A549 (cell line): Measurements from ENCODE around the gene NELFE. TPM values are rescaled to one million over a fixed set of nuclear protein-coding genes. Genes with fewer than 3 reads are reported as not detected.
"Not testable (repeated sequence)": the region's sequence is repeated elsewhere in the genome, so short reads cannot be mapped to it uniquely, and the experiment has no call there.

Experiments
- ATAC-seq, 2 experiments: fragments of 200-7000 bp in 1 of 2; fragments of >200 bp in 1 of 2; cut with Nextera tagmentation in 1 of 2; cut with Tn5 transposase in 1 of 2; 3 replicates each; pipeline versions ENCODE4 v1.8.0 to v1.9.1; 2018 to 2020; ENCODE audit warnings: mild to moderate bottlenecking in 1 of 2, moderate library complexity in 1 of 2
- CTCF ChIA-PET: fragments of 300-600 bp; sonication (Branson Sonifier 250); formaldehyde crosslinking; extraction: SDS; loops from one replicate; lab custom pipeline; 2021; ENCODE audit warnings: antibody characterized with exemption, inconsistent platforms; lab: Yijun Ruan, JAX
- POLR2A ChIA-PET: fragments of 350-600 bp; formaldehyde crosslinking; extraction: SDS; loops from one replicate; lab custom pipeline; 2021; ENCODE audit warnings: antibody characterized with exemption, inconsistent platforms; lab: Yijun Ruan, JAX
- DNase-seq, 2 experiments: peaks; one replicate each; pipeline versions ENCODE4 v3.0.0 to v3.0.0-alpha.2; 2011 to 2016; ENCODE audit warnings: low read depth in 1 of 2, low spot score in 1 of 2
- FAIRE-seq: peaks from 2 replicates; lab custom pipeline; 2011; peaks lifted over from hg19 to GRCh38; lab: Jason Lieb, UNC
- H3K27ac ChIP-seq, 2 experiments: fragments of >200 bp; sonication (Bioruptor Twin); formaldehyde crosslinking; 3 replicates each; pipeline ENCODE4 v1.5.1; 2016 to 2017
- H3K4me1 ChIP-seq: fragments of >200 bp; sonication (Bioruptor Twin); formaldehyde crosslinking; 3 replicates; pipeline ENCODE4 v1.6.1; 2016
- H3K4me2 ChIP-seq: fragments of >200 bp; sonication (Bioruptor Twin); formaldehyde crosslinking; 3 replicates; pipeline ENCODE4 v1.6.1; 2016
- H3K4me3 ChIP-seq: fragments of >200 bp; sonication (Bioruptor Twin); formaldehyde crosslinking; 3 replicates; pipeline ENCODE4 v1.5.1; 2016
- H3K9me3 ChIP-seq: fragments of >200 bp; sonication (Bioruptor Twin); formaldehyde crosslinking; 3 replicates; pipeline ENCODE4 v1.6.1; 2016
- BCL3 ChIP-seq: fragments of >200 bp; sonication (Bioruptor Twin); formaldehyde crosslinking; IDR thresholded peaks from 3 replicates; pipeline ENCODE4 v1.6.1; 2016
- CHD4 ChIP-seq: fragments of 200-600 bp; sonication (generic); IDR thresholded peaks from 2 replicates; pipeline ENCODE4 v1.6.1; 2016; ENCODE audit warnings: antibody characterized with exemption, mild to moderate bottlenecking, borderline replicate concordance
- ELK1 ChIP-seq: fragments of 150-350 bp; IDR thresholded peaks from 2 replicates; pipeline ENCODE4 v1.6.1; 2014; ENCODE audit warnings: low read depth, mild to moderate bottlenecking, low read length
- ESRRA ChIP-seq: fragments of 150-350 bp; IDR thresholded peaks from 2 replicates; pipeline ENCODE4 v1.6.1; 2014; ENCODE audit warnings: mild to moderate bottlenecking, low read length, borderline replicate concordance
- GATA3 ChIP-seq: IDR thresholded peaks from 2 replicates; pipeline ENCODE4 v1.6.1; 2012; ENCODE audit warnings: borderline replicate concordance
- HOXA7 ChIP-seq: fragments of 250-450 bp; sonication (Bioruptor Pico); IDR thresholded peaks from 2 replicates; pipeline ENCODE4 v1.5.0; 2020; ENCODE audit warnings: mild to moderate bottlenecking, moderate library complexity
- JUN ChIP-seq, 2 experiments: fragments of >200 bp; sonication (Bioruptor Twin); formaldehyde crosslinking; IDR thresholded peaks; 2 replicates in 1 of 2; 3 replicates in 1 of 2; pipeline ENCODE4 v1.6.1; 2016 to 2017
- JUNB ChIP-seq: fragments of >200 bp; sonication (Bioruptor Twin); formaldehyde crosslinking; IDR thresholded peaks from 2 replicates; pipeline ENCODE4 v1.6.1; 2016
- KDM1A ChIP-seq: fragments of 200-600 bp; sonication (generic); IDR thresholded peaks from 2 replicates; pipeline ENCODE4 v1.6.1; 2016; ENCODE audit warnings: low read depth, mild to moderate bottlenecking
- KDM5A ChIP-seq: fragments of 200-600 bp; sonication (generic); IDR thresholded peaks from 2 replicates; pipeline ENCODE4 v1.6.1; 2016; ENCODE audit warnings: antibody characterized with exemption, mild to moderate bottlenecking
- NPAS2 ChIP-seq: fragments of 250-450 bp; sonication (Bioruptor Pico); IDR thresholded peaks from 2 replicates; pipeline ENCODE4 v1.8.0; 2022; ENCODE audit warnings: mild to moderate bottlenecking, moderate library complexity, borderline replicate concordance
- PHF8 ChIP-seq: fragments of 200-600 bp; sonication (generic); IDR thresholded peaks from 2 replicates; pipeline ENCODE4 v1.6.1; 2016; ENCODE audit warnings: low read depth, mild to moderate bottlenecking, antibody characterized with exemption, moderate library complexity, borderline replicate concordance
- POLR2A ChIP-seq: IDR thresholded peaks from 2 replicates; pipeline ENCODE4 v1.6.1; 2012; ENCODE audit warnings: mild to moderate bottlenecking, low read length
- RCOR1 ChIP-seq: fragments of 150-350 bp; IDR thresholded peaks from 2 replicates; pipeline ENCODE4 v1.6.1; 2014; ENCODE audit warnings: antibody characterized with exemption, low read length, low read depth
- ZNF302 ChIP-seq: fragments of 250-450 bp; sonication (Bioruptor Pico); IDR thresholded peaks from 2 replicates; pipeline ENCODE4 v1.9.0; 2021; ENCODE audit warnings: inconsistent platforms, mild to moderate bottlenecking, moderate library complexity
- WGBS: methylation state at CpG from one replicate; pipeline ENCODE4 v1.1.6; 2017; ENCODE audit errors: missing lambda C conversion rate; 5-methylcytosine and 5-hydroxymethylcytosine counted together
- polyA minus RNA-seq: library from RNA; depleted of rRNA, polyadenylated mRNA; stranded (reverse); fragments of >200 nt; gene quantifications from 2 replicates; pipeline ENCODE4 v1.2.3, GENCODE V29; 2011; rRNA and poly(A)+ RNA removed
- polyA plus RNA-seq, 4 experiments: library from polyadenylated mRNA; depleted of rRNA in 3 of 4; stranded (reverse); fragments of >200 nt; fragmentation: RNase III in 1 of 4; extraction: RNeasy Plus Mini Kit Qiagen cat#74134 plus additional on column Dnase treatment in 1 of 4; gene quantifications; 2 replicates in 3 of 4; 3 replicates in 1 of 4; pipeline ENCODE4 v1.2.3, GENCODE V29; 2011 to 2017
- TF ChIP-seq, protein P1 (sequence below): IDR thresholded peaks from 2 replicates; pipeline ENCODE4 v1.6.1; 2012; ENCODE audit warnings: low read depth, borderline replicate concordance
- TF ChIP-seq, protein P2 (sequence below): IDR thresholded peaks from 2 replicates; pipeline ENCODE4 v1.6.1; 2012
- TF ChIP-seq, protein P3 (sequence below): IDR thresholded peaks from 2 replicates; pipeline ENCODE4 v1.6.1; 2012

Gene NELFE, protein sequence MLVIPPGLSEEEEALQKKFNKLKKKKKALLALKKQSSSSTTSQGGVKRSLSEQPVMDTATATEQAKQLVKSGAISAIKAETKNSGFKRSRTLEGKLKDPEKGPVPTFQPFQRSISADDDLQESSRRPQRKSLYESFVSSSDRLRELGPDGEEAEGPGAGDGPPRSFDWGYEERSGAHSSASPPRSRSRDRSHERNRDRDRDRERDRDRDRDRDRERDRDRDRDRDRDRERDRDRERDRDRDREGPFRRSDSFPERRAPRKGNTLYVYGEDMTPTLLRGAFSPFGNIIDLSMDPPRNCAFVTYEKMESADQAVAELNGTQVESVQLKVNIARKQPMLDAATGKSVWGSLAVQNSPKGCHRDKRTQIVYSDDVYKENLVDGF
- polyA plus RNA-seq (2011; rRNA removed) = 54.1 and 64.2 TPM in 2 replicates
- polyA plus RNA-seq (2012; cell fraction: cytosol; rRNA removed) = 62.4 and 70.9 TPM in 2 replicates
- polyA plus RNA-seq (2012; cell fraction: nucleus; rRNA removed) = 34.0 and 43.5 TPM in 2 replicates
- 70.6 to 73.6 TPM (median 72.4 TPM) in 3 replicates for polyA plus RNA-seq (2017; fragmentation: RNase III; extraction: RNeasy Plus Mini Kit Qiagen cat#74134 plus additional on column Dnase treatment)
- polyA minus RNA-seq = 37.4 and 43.2 TPM in 2 replicates

DNA sequence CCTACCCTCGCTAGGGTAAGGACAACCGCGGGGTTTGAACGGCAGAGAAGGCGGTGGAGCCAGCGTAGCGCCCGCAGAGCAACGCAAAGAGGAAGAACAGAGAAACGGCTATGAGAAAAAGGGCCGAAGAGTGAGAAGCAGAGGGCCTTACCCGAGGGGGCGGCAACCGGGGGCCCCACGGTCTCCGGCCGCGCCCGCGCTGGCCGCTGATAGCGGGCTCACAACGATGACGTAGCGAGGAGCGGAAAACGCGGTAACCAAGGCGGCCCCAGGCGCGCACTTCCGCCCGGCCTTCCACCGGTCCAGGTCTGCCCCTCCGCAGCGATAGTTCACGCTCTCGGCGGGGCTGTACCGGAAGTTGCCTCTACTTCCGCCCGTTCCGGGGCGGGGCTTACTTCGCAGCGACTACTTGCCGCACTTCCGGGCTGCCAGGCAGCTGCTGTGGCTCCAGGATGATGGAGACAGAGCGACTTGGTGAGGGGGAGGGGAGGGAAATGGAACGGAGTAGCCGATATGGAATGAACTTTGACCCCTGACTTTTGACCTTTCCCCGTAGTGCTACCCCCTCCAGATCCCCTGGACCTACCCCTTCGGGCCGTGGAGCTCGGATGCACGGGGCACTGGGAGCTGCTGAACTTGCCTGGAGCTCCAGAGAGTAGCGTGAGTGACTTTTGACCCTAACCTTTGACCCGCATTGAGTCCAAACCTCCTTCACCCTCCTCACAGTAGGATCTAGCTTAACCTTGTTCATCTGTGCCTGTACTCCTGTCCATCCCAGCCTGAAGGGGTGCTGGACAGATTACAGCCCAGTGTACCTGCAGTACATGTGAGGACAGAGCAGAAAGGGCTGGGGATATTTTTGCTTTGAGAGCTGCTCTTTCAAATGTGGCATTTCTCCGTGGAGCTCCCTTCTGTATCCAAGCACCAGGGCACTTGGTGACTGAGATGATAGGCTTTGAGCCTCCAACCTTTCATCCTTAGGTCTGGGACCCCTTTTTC lies at the start of gene NELFE, which contains the start of gene SKIC2:
TSS of gene NELFE (minus strand) at position 231 of the 999 bp plus-strand sequence. CDS start 525 bp downstream, outside the sequence.
TSS of gene SKIC2 (plus strand) at position 435 of the 999 bp plus-strand sequence. CDS start at position 453, 18 bp downstream.
- H3K27ac ChIP-seq = peak within 1 kb of the TSS; percentile 91 to 93
- DNase-seq = peak; percentile 96 to 98
- peaks cover 13% of the 10 kb centered on the region; the same call in 2 of the 3 replicates for H3K4me1 ChIP-seq
- TF ChIP-seq GATA3 (0 out of 2 replicates have a peak, but pooled peaks have one; percentile 10), CHD4 (no peak), ESRRA (no peak), JUN (IDR thresholded peaks at IDR 0.05) (peak; percentile 78 to 82; a peak in 3 of 5 replicates), PHF8 (peak; percentile 67), ZNF302 (CRISPR knock-in tag) (no peak), JUNB (no peak), NPAS2 (CRISPR knock-in tag) (no peak), HOXA7 (CRISPR knock-in tag) (no peak), KDM5A (peak; percentile 14; the same call in 1 of the 2 replicates), ELK1 (peak; percentile 65; the same call in 1 of the 2 replicates), RCOR1 (no peak), BCL3 (0 out of 3 replicates have a peak, but pooled peaks have one; percentile 29), POLR2A (peak; percentile 53), KDM1A (no peak)
- TF ChIP-seq, protein P1, sequence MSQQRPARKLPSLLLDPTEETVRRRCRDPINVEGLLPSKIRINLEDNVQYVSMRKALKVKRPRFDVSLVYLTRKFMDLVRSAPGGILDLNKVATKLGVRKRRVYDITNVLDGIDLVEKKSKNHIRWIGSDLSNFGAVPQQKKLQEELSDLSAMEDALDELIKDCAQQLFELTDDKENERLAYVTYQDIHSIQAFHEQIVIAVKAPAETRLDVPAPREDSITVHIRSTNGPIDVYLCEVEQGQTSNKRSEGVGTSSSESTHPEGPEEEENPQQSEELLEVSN = peak; percentile 71; the same call in 1 of the 2 replicates
- TF ChIP-seq, protein P2, sequence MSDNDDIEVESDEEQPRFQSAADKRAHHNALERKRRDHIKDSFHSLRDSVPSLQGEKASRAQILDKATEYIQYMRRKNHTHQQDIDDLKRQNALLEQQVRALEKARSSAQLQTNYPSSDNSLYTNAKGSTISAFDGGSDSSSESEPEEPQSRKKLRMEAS = peak; percentile 74
- TF ChIP-seq, protein P3, sequence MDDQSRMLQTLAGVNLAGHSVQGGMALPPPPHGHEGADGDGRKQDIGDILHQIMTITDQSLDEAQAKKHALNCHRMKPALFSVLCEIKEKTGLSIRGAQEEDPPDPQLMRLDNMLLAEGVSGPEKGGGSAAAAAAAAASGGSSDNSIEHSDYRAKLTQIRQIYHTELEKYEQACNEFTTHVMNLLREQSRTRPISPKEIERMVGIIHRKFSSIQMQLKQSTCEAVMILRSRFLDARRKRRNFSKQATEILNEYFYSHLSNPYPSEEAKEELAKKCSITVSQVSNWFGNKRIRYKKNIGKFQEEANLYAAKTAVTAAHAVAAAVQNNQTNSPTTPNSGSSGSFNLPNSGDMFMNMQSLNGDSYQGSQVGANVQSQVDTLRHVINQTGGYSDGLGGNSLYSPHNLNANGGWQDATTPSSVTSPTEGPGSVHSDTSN = peak; percentile 38; the same call in 1 of the 2 replicates
- FAIRE-seq = no peak
- ChIA-PET POLR2A (interaction anchor here (0.6 to 2.3 kb wide), 3 partner anchors 11 to 61 kb away, joined by 3 to 13 read pairs (median 3); partner anchors contain the start of gene DXO), CTCF (interaction anchor here (0.9 to 1.2 kb wide), 2 partner anchors 13 to 278 kb away, joined by 3 read pairs; partner anchors contain the start of gene DXO)
- ATAC-seq = peak; percentile 99 to 100
- peak within 1 kb of the TSS; percentile 90 for H3K4me2 ChIP-seq
- no peaks in the 10 kb centered on the region for H3K9me3 ChIP-seq
- peak within 1 kb of the TSS; percentile 94 for H3K4me3 ChIP-seq
- WGBS = under 1% methylated on average over 43 of the region's 59 CpGs

DNA sequence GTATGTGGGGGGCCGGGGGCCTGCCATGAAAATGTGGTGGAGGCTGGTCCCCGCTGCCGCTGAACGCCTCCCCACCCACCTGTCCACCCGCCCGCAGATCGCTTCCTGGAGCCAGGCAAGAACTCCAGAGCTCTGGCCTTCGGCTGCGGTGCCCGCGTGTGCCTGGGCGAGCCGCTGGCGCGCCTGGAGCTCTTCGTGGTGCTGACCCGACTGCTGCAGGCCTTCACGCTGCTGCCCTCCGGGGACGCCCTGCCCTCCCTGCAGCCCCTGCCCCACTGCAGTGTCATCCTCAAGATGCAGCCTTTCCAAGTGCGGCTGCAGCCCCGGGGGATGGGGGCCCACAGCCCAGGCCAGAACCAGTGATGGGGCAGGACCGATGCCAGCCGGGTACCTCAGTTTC lies 49.3 kb upstream of the NELFE start:
- H3K27ac ChIP-seq, H3K9me3 ChIP-seq, DNase-seq, FAIRE-seq, ATAC-seq, H3K4me2 ChIP-seq, H3K4me3 ChIP-seq, POLR2A ChIA-PET, H3K4me1 ChIP-seq, CTCF ChIA-PET: not testable (repeated sequence)
- no CpG with 5 or more reads among the region's 24 CpGs for WGBS

DNA sequence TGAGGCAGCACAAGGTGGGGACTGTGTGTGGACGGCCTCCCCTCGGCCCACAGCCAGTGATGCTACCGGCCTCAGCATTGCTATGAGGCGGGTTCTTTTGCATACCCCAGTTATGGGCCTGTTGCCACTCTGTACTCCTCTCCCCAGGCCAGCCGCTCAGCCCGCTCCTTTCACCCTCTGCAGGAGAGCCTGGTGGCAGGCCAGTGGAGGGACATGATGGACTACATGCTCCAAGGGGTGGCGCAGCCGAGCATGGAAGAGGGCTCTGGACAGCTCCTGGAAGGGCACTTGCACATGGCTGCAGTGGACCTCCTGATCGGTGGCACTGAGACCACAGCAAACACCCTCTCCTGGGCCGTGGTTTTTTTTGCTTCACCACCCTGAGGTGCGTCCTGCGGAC lies 48.3 kb upstream of the NELFE start:
- WGBS = 52% methylated on average over 6 of the region's 12 CpGs
- ATAC-seq = peak; percentile 23 to 69; a peak in 3 of 6 replicates
- H3K9me3 ChIP-seq, CTCF ChIA-PET, H3K4me1 ChIP-seq, POLR2A ChIA-PET, H3K4me2 ChIP-seq, H3K27ac ChIP-seq, H3K4me3 ChIP-seq, FAIRE-seq: not testable (repeated sequence)
- DNase-seq = peak in 1 of 2 experiments; percentile 7

GRCh38 chr6:32005991-32006529 lies 47.3 kb upstream of the NELFE start:
- CTCF ChIA-PET, H3K4me3 ChIP-seq, H3K4me2 ChIP-seq, ATAC-seq, DNase-seq, POLR2A ChIA-PET, H3K27ac ChIP-seq, H3K4me1 ChIP-seq, FAIRE-seq, H3K9me3 ChIP-seq: not testable (repeated sequence)
- WGBS = 19% methylated on average over 3 of the region's 8 CpGs
